K562 (cell line): ENCODE results near the gene KRTAP19-3.

ENCODE experiments used
- CREB3 ChIP-seq: fragments of 450-650 bp; conservative IDR thresholded peaks from 2 replicates; pipeline ENCODE4 v1.6.1; 2016; ENCODE audit warnings: missing genetic modification characterization, low read depth, mild to moderate bottlenecking, missing compliant biosample characterization, moderate library complexity
- CTBP1 ChIP-seq: fragments of 450-650 bp; IDR thresholded peaks from 2 replicates; pipeline ENCODE4 v1.6.1; 2016; ENCODE audit warnings: borderline replicate concordance
- ETV6 ChIP-seq, 3 experiments: fragments of 150-350 bp in 1 of 3; sonication (generic) in 1 of 3; formaldehyde crosslinking in 1 of 3; IDR thresholded peaks; 2 replicates each; pipeline versions ENCODE4 v1.6.1 to v1.8.0; 2014 to 2022; ENCODE audit warnings: borderline replicate concordance in 2 of 3, low read depth in 2 of 3, antibody characterized with exemption in 1 of 3, low read length in 1 of 3, mild to moderate bottlenecking in 1 of 3, missing genetic modification reagents in 1 of 3
- FIP1L1 ChIP-seq: fragments of 200-400 bp; formaldehyde crosslinking; IDR thresholded peaks from 2 replicates; pipeline ENCODE4 v1.6.1; 2018; ENCODE audit warnings: mild to moderate bottlenecking, low read depth, low read length; ENCODE audit not compliant: poor library complexity, severe bottlenecking
- FOS ChIP-seq: IDR thresholded peaks from 3 replicates; pipeline ENCODE4 v1.6.1; 2011; ENCODE audit not compliant: insufficient read length; ENCODE audit errors: extremely low read depth
- HMG20B ChIP-seq: fragments of 250-450 bp; sonication (Bioruptor Pico); IDR thresholded peaks from 2 replicates; pipeline ENCODE4 v1.5.0; 2021; ENCODE audit warnings: mild to moderate bottlenecking
- SMC3 ChIP-seq: conservative IDR thresholded peaks from 2 replicates; pipeline ENCODE4 v1.6.1; 2011; ENCODE audit warnings: low read depth, low read length, improper control_type of control experiment; ENCODE audit not compliant: insufficient read depth
- TAF1 ChIP-seq: IDR thresholded peaks from 2 replicates; pipeline ENCODE4 v1.6.1; 2011; ENCODE audit warnings: mild to moderate bottlenecking, low read length, moderate library complexity; ENCODE audit not compliant: insufficient read depth, control insufficient read depth, severe bottlenecking; ENCODE audit errors: extremely low read depth
- TCF7L2 ChIP-seq: fragments of 150-350 bp; IDR thresholded peaks from 2 replicates; pipeline ENCODE4 v1.6.1; 2016; ENCODE audit warnings: low read depth, mild to moderate bottlenecking, low read length, moderate library complexity
- TSHZ1 ChIP-seq: fragments of 250-450 bp; sonication (Bioruptor Pico); IDR thresholded peaks from 2 replicates; pipeline ENCODE4 v1.4.0; 2020; ENCODE audit warnings: mild to moderate bottlenecking, moderate library complexity
- YY1 ChIP-seq, 3 experiments: IDR thresholded peaks; 2 replicates each; pipeline ENCODE4 v1.6.1; 2011; ENCODE audit warnings: low read length in 2 of 3, mild to moderate bottlenecking in 2 of 3, moderate library complexity in 2 of 3, borderline replicate concordance in 1 of 3, control low read depth in 1 of 3, low read depth in 1 of 3; ENCODE audit not compliant: insufficient read depth in 3 of 3, insufficient replicate concordance in 2 of 3, control insufficient read depth in 1 of 3, insufficient read length in 1 of 3; ENCODE audit errors: extremely low read depth in 1 of 3
- ZBTB8A ChIP-seq: fragments of 450-650 bp; IDR thresholded peaks from 2 replicates; pipeline ENCODE4 v1.6.1; 2018; ENCODE audit warnings: mild to moderate bottlenecking, moderate library complexity; ENCODE audit not compliant: partially characterized antibody
- TF ChIP-seq, protein P1 (sequence below): fragments of 450-650 bp; IDR thresholded peaks from 2 replicates; pipeline ENCODE4 v1.6.1; 2017; ENCODE audit warnings: mild to moderate bottlenecking, moderate library complexity

- TF ChIP-seq ZBTB8A (no peak), TAF1 (no peak), YY1 (IDR thresholded peaks at IDR 0.05; ENCODE audit: borderline replicate concordance in 1 of 3, control insufficient read depth in 1 of 3, extremely low read depth in 1 of 3, insufficient read depth in 3 of 3, insufficient read length in 1 of 3, insufficient replicate concordance in 2 of 3, low read depth in 1 of 3, low read length in 2 of 3) (no peak), CREB3 (tag) (no peak), CTBP1 (no peak), FIP1L1 (no peak), SMC3 (no peak), TCF7L2 (no peak), FOS (no peak), TSHZ1 (CRISPR knock-in tag) (no peak), HMG20B (CRISPR knock-in tag) (no peak), ETV6 (IDR thresholded peaks at IDR 0.05; ENCODE audit: borderline replicate concordance in 1 of 2, low read depth in 2 of 2, low read length in 1 of 2) (no peak), ETV6 (CRISPR knock-in tag; IDR thresholded peaks at IDR 0.05; ENCODE audit: borderline replicate concordance) (no peak)
- TF ChIP-seq, protein P1, sequence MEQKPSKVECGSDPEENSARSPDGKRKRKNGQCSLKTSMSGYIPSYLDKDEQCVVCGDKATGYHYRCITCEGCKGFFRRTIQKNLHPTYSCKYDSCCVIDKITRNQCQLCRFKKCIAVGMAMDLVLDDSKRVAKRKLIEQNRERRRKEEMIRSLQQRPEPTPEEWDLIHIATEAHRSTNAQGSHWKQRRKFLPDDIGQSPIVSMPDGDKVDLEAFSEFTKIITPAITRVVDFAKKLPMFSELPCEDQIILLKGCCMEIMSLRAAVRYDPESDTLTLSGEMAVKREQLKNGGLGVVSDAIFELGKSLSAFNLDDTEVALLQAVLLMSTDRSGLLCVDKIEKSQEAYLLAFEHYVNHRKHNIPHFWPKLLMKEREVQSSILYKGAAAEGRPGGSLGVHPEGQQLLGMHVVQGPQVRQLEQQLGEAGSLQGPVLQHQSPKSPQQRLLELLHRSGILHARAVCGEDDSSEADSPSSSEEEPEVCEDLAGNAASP = no peak
Observed at GRCh38 chr21:30502041-30502440, 10.2 kb upstream of the KRTAP19-3 start, which contains the start of gene KRTAP19-5.
